Stomach (tissue), 4 donors: ENCODE results near the gene EIF5A2.

Source experiments
- POLR2A ChIP-seq, 4 donors: fragments of 450-650 bp; IDR thresholded peaks; one replicate each; pipeline ENCODE4 v1.6.1; 2016; ENCODE audit warnings: antibody characterized with exemption in 4 of 4, control low read depth in 2 of 4, mild to moderate bottlenecking in 1 of 4, moderate library complexity in 1 of 4
- POLR2AphosphoS5 ChIP-seq, 3 donors: sonication (generic); formaldehyde crosslinking; IDR thresholded peaks; one replicate each; pipeline ENCODE4 v1.6.1; 2016; ENCODE audit warnings: antibody characterized with exemption in 3 of 3
- TF ChIP-seq, protein P1 (sequence below), 7 experiments: fragments of 450-650 bp in 4 of 7; fragments of 200-600 bp in 3 of 7; sonication (generic) in 3 of 7; IDR thresholded peaks; one replicate each; pipeline ENCODE4 v1.5.1; 2016 to 2019; ENCODE audit warnings: antibody characterized with exemption in 7 of 7, control low read depth in 2 of 7, mild to moderate bottlenecking in 1 of 7

DNA sequence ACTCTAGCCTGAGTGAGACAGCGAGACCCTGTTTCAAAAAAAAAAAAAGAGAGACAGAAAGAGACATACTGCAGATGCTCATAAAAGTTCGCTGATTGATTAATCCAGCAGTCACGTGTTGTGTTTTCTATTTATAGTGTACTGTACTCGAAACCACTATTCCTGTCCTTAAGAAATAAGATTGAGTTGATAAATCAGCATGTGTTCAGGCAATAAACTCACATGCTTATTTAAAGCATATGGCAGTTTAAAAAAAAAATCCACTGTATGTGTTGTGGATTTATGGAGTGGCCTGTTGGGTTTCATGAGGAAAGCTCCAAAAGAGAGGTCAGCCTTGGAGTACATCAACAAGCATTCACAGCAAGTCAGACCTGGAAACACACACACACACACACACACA lies 56.1 kb downstream of the EIF5A2 start:
- TF ChIP-seq POLR2A (IDR thresholded peaks at IDR 0.05) (no peak), POLR2AphosphoS5 (IDR thresholded peaks at IDR 0.05) (no peak)
- TF ChIP-seq, protein P1, sequence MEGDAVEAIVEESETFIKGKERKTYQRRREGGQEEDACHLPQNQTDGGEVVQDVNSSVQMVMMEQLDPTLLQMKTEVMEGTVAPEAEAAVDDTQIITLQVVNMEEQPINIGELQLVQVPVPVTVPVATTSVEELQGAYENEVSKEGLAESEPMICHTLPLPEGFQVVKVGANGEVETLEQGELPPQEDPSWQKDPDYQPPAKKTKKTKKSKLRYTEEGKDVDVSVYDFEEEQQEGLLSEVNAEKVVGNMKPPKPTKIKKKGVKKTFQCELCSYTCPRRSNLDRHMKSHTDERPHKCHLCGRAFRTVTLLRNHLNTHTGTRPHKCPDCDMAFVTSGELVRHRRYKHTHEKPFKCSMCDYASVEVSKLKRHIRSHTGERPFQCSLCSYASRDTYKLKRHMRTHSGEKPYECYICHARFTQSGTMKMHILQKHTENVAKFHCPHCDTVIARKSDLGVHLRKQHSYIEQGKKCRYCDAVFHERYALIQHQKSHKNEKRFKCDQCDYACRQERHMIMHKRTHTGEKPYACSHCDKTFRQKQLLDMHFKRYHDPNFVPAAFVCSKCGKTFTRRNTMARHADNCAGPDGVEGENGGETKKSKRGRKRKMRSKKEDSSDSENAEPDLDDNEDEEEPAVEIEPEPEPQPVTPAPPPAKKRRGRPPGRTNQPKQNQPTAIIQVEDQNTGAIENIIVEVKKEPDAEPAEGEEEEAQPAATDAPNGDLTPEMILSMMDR (IDR thresholded peaks at IDR 0.05) = no peak
